Measurements from ENCODE around the gene HMCN2. TPM values are rescaled to one million over a fixed set of nuclear protein-coding genes. Genes with fewer than 3 reads are reported as not detected.

Gene HMCN2
- total and polyA plus RNA-seq, 2 donors (not counting 3 experiments of a cell fraction or from before 2014, with no cell fraction given): 0.04 to 0.24 TPM

DNA sequence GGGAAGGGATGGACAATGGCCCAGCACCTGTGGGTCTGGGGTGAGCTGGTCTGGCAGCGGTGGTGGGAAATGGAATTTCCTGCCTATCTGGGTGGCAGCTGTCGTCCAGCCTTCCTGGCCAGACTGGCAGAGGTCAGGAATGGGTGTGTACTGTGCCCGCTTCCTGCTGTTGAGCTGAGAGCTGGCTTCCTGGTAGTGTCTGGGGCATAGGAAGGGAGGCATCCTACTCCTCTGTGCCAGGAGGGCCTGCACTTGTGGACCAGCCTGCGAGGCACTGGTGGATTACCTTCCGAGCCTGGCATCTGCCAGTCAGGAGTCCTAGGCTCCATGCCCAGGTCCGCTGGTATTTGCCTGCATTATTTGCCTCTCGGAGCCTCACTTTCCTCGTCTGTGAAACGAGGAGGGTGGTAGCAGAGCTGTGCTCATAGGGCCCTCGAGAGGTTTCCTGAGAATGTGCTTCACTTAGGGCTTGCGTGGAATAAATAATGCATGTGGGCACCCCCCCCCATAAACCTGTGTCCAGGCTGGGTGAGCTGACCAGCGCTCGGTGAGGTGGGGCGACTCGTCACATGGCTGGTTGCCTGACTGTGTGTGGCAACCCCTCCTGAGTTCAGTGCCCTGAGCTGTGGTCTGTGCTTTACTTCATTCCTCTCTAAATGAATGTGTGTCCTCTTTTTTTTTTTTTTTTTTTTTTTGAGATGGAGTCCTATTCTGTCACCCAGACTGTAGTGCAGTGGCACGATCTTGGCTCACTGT is 47.7 kb downstream of the HMCN2 start:
- Histone ChIP-seq H3K27ac (ENCODE audit: insufficient read depth, low read depth, low read length) (no peak overlapping the region), H3K4me1 (ENCODE audit: control insufficient read depth, extremely low read depth, insufficient read depth, low read length) (peaks cover 8% of the 10 kb centered on the region), H3K9ac (replicated peaks; ENCODE audit: extremely low read depth, insufficient read depth, low read length) (no peak overlapping the region), H3K9me1 (replicated peaks; ENCODE audit: control insufficient read depth, extremely low read depth, insufficient read depth, low read length) (no peaks in the 10 kb centered on the region), H4K20me1 (replicated peaks; ENCODE audit: control insufficient read depth, extremely low read depth, insufficient read depth, low read length) (no peaks in the 10 kb centered on the region), H3K79me2 (ENCODE audit: control insufficient read depth, insufficient read depth, low read length) (no peaks in the 10 kb centered on the region), H3K9me3 (replicated peaks; ENCODE audit: control insufficient read depth, insufficient read depth, low read length) (no peaks in the 10 kb centered on the region), H3K27me3 (ENCODE audit: control insufficient read depth in 2 of 2, insufficient read depth in 2 of 2, low read length in 2 of 2) (no peaks in the 10 kb centered on the region), H3K36me3 (ENCODE audit: control insufficient read depth in 2 of 2, extremely low read depth in 1 of 2, insufficient read depth in 2 of 2, low read length in 2 of 2) (no peaks in the 10 kb centered on the region), H3K4me2 (ENCODE audit: insufficient read depth, low read length) (no peak overlapping the region), H3K4me3 (replicated peaks in 1 of 3; ENCODE audit: insufficient read depth in 1 of 3, low read depth in 1 of 3, low read length in 3 of 3) (no peak overlapping the region), H2AFZ (ENCODE audit: low read depth, low read length) (no peak overlapping the region)
- no TSS peak for BruUV-seq (replicated peaks)
- FAIRE-seq (no peak), DNase-seq (ENCODE audit: low read depth, low spot score) (peak; percentile 33)
- intact Hi-C loops (cut with micrococcal nuclease) (no loop called here), dilution Hi-C loops (cut with MboI; ENCODE audit: extremely low pct_ligation_motif_present, low sequenced_read_pairs) (no loop called here)
- POLR2A ChIA-PET: interaction anchor here (0.5 kb wide), 2 partner anchors 15 to 114 kb away, joined by 4 read pairs; no protein-coding TSS in a partner anchor
- CTCF ChIA-PET: interaction anchor here (1.1 kb wide), 2 partner anchors 23 to 77 kb away, joined by 3 to 4 read pairs; no protein-coding TSS in a partner anchor
- TF ChIP-seq EZH2 (IDR thresholded peaks at IDR 0.05; ENCODE audit: borderline replicate concordance, low read depth, low read length, severe bottlenecking) (no peak), FOS (IDR thresholded peaks at IDR 0.05; ENCODE audit: borderline replicate concordance, insufficient read depth, low read length) (no peak), JUN (IDR thresholded peaks at IDR 0.05; ENCODE audit: borderline replicate concordance, insufficient read depth, insufficient read length, low read depth) (no peak), POLR2A (IDR thresholded peaks at IDR 0.05; ENCODE audit: low read depth, low read length) (no peak), POLR2AphosphoS5 (IDR thresholded peaks at IDR 0.05; ENCODE audit: insufficient read depth, low read depth, low read length) (no peak), MYC (IDR thresholded peaks at IDR 0.05; ENCODE audit: low read depth, low read length) (no peak), GATA2 (IDR thresholded peaks at IDR 0.05; ENCODE audit: insufficient read depth, insufficient read length, low read depth, low read length) (no peak)
- TF ChIP-seq, protein P1, sequence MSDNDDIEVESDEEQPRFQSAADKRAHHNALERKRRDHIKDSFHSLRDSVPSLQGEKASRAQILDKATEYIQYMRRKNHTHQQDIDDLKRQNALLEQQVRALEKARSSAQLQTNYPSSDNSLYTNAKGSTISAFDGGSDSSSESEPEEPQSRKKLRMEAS (IDR thresholded peaks at IDR 0.05; ENCODE audit: insufficient read depth, insufficient read length): no peak
- TF ChIP-seq, protein P2, sequence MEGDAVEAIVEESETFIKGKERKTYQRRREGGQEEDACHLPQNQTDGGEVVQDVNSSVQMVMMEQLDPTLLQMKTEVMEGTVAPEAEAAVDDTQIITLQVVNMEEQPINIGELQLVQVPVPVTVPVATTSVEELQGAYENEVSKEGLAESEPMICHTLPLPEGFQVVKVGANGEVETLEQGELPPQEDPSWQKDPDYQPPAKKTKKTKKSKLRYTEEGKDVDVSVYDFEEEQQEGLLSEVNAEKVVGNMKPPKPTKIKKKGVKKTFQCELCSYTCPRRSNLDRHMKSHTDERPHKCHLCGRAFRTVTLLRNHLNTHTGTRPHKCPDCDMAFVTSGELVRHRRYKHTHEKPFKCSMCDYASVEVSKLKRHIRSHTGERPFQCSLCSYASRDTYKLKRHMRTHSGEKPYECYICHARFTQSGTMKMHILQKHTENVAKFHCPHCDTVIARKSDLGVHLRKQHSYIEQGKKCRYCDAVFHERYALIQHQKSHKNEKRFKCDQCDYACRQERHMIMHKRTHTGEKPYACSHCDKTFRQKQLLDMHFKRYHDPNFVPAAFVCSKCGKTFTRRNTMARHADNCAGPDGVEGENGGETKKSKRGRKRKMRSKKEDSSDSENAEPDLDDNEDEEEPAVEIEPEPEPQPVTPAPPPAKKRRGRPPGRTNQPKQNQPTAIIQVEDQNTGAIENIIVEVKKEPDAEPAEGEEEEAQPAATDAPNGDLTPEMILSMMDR (IDR thresholded peaks at IDR 0.05; ENCODE audit: extremely low read depth in 1 of 2, insufficient read depth in 1 of 2, low read depth in 1 of 2, low read length in 2 of 2): no peak
